Globus pallidus (tissue), 1 donor: Measurements from ENCODE around the gene PRRX2.
"Not testable (repeated sequence)": the region's sequence is repeated elsewhere in the genome, so short reads cannot be mapped to it uniquely, and the experiment has no call there.

Experiments
- DNase-seq: peaks from one replicate; pipeline ENCODE4 v3.0.0-alpha.2; 2015; ENCODE audit warnings: low spot score

PRRX2 gene

DNA sequence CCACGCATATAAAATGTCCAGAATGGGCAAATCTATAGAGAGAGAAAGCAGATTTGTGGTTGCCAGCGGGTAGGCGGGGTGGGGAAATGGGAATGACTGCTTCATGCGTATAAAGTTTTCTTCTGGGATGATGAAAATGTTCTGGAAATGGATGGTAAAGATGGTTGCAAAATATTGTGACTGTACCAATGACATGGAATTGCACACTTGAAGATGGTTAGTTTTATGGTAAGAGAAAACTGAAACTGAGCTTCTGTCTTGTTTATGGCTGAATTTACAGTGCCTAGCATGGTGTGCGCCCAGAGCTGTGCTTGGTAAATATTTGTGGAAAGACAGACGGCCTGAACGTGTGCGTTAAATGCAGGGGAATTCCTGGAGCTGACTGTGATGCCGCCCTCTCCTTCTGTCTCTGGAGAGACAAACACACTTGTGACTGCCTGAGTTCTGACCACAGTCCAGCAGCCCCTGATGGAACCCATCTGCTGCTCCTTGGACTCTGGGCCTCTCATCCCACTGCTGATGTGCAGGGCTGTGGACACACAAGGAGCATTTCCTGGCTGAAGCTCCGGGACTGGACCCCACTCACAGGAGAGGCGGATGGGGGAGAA is 96.0 kb downstream of the PRRX2 start:
- no peak for DNase-seq

DNA sequence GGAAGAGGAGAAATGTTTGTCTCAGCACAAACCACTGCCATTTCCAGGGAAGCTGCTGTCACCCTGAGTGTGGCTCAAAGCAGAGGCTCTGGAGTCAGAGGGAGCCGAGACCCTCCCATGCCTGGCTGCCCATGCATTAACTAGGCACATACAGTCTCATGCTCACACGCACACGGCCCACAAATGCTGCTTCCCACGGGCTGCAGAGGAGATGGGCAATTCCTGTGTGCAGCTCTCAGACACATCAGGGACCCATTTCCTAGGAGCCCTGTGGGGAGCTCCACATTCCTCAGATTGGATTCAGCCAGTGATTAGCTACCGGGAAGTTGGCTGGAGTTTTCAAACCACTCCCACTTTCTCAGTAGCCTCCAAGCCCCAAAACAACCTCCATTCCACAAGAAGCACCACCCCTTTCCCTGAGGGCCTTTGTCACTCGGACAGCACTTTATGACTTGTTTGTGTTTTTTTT is 96.5 kb downstream of the PRRX2 start:
- DNase-seq = no peak

DNA sequence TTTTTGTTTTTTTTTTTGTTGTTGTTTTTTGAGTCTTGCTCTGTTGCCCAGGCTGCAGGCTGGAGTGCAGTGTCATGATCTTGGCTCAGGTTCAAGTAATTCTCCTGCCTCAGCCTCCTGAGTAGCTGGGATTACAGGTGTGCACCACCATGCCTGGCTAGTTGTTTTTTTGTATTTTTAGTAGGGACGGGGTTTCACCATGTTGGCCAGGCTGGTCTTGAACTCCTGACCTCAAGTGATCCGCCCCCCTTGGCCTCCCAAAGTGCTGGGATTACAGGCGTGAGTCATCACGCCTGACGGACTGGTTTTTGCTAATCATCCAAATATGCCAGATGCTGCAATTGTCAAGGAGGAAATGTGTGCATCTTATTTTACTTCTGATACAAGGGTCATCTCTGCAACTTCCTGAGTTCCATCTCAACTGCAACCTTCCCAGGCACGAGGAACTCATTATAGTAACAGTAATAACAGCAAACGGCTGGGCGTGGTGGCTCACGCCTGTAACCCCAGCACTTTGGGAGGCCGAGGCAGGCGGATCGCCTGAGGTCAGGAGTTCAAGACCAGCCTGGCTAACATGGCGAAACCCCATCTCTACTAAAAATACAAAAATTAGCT is 97.0 kb downstream of the PRRX2 start:
- DNase-seq = not testable (repeated sequence)

DNA sequence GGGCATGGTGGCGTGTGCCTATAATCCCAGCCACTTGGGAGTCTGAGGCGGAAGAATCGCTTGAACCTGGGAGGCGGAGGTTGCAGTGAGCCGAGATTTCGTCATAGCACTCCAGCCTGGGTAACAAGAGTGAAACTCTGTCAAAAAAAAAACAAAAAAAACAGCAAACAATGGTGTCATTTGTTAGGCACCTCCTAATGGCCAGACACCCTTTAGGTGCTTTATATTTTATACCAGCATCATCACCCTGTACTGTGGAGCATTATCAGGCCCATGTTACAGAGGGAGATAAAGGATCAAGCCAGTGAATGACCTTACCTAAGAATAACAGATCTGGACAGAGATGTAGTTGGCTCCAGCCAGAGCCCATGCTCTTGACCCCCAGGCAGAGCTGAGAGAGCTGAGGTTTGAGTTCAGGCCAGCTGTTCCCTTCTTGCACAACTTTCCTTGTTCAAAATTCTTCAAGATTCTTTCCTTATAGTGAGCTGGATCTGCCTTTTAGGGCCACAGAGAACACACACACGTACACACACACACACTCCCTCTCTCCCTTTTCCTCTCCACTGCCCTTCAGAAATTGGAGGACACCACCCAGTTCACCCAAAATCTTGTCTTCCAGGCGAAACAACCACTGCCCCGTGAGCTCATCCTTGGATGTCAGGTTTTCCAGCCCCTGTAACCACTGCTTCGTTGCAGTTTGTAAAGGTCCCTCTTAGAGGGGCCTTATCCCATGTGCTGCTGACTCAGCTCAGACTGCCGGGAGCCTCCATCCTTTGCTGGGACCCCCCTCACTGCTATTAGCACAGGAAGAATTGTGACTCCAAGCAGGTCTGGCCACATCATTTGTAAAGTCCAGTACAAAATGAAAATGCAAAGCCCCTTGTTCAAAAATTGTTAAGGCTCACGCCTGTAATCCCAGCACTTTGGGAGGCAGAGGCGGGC is 97.8 kb downstream of the PRRX2 start:
- DNase-seq = no peak

DNA sequence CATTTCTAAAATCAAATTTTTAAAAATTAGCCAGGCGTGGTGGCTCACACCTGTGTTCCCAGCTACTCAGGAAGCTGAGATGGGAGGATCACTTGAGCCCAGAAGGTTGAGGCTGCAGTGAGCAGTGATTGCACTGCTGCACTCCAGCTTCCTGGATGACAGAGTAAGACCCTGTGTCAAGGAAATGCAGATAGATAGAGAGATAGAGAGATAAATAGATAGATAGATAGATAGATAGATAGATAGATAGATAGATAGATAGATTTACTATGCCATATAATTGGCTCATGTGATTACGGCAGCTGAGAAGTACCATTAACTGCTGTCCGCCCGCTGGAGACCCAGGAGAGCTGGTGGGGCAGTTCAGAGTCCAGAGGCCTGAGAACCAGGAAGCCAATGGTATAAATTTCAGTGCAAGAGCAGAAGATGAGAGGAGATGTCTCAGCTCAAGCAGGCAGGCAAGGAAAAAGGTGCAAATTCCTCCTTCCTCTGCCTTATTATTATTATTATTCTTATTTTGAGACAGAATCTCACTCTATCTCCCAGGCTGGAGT is 100.4 kb downstream of the PRRX2 start:
- DNase-seq = no peak

DNA sequence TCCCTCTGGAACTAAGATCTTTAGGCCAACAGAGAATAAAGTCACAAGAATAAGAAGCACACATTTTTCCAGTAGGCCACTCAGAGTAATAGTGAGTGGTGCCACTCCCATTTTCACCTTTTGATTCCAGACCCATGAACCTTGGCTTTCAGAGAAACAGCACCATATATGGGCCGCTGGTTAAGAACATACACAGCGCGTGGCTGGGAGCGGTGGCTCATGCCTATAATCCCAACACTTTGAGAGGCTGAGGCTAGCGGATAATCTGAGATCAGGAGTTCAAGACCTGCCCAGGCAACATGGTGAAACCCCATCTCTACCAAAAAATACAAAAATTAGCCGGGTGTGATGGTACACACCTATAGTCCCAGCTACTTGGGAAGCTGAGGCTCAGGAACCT is 103.0 kb downstream of the PRRX2 start:
- DNase-seq = no peak

DNA sequence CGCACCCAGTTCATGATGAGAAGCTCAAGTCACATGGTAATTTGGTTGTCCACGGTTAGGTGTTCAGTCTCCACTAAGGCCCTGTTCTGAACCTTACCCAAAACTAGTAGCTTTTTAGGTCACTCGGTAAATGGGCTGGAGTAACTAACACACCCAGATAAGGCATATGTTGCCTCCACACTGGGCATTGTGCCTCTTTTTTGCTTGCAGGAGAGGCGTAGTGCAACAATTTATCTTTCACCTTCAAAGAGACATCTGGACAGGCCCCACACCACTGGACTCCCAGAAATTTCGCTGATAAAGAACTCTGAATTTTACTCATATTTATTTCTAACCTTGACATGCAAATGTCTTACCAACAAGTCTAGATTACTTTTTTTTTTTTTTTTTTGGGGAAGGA is 104.2 kb downstream of the PRRX2 start:
- DNase-seq = no peak

DNA sequence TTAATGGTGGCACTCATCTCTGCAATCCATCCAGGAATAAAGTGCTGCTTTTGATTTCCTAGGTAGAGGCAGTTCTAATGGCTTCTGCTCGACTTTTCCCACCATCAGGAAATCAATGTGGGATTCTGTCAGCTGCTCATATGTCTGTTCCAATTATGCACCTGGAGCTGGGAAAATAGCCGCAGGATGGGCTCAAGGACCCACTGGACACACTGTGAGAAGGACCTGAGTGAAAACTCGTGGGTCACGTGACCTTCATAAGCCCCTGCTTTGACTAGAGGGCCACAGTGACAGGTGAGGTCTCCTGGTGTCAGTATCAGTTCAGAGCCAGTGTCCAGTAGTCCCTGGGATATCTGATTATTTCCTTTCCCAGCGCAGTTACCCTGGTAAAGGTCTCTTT is 105.3 kb downstream of the PRRX2 start:
- DNase-seq = no peak
